ENCODE measurements around the gene NOC2L.

NOC2L gene

GRCh38 chr1:939511-940106 lies 19.4 kb downstream of the NOC2L start:
- Mint-ChIP-seq H3K4me1 (ENCODE audit: low read depth) (peaks cover 18% of the 10 kb centered on the region), H3K27ac (no peak overlapping the region), H3K9me3 (no peaks in the 10 kb centered on the region), H3K27me3 (peaks cover 56% of the 10 kb centered on the region), H3K36me3 (ENCODE audit: low read depth) (peaks cover 9% of the 10 kb centered on the region), H3K4me3 (no peak overlapping the region)
- no peak for DNase-seq

- Mint-ChIP-seq H3K4me1 (ENCODE audit: low read depth) (peaks cover 18% of the 10 kb centered on the region), H3K9me3 (no peaks in the 10 kb centered on the region), H3K36me3 (ENCODE audit: low read depth) (peaks cover 2% of the 10 kb centered on the region), H3K27ac (no peak overlapping the region), H3K27me3 (peaks cover 56% of the 10 kb centered on the region), H3K4me3 (no peak overlapping the region)
- no peak for DNase-seq
These were observed 20.2 kb downstream of the NOC2L start for GRCh38 chr1:938711-939489.

- Mint-ChIP-seq H3K36me3 (ENCODE audit: low read depth) (no peaks in the 10 kb centered on the region), H3K27me3 (peaks cover 56% of the 10 kb centered on the region), H3K27ac (no peak overlapping the region), H3K4me3 (no peak overlapping the region), H3K9me3 (no peaks in the 10 kb centered on the region), H3K4me1 (ENCODE audit: low read depth) (peaks cover 18% of the 10 kb centered on the region)
- no peak for DNase-seq
These were observed 20.9 kb downstream of the NOC2L start for GRCh38 chr1:938088-938683.

- H3K27me3 Mint-ChIP-seq, result peaks cover 55% of the 10 kb centered on the region
- no peak for DNase-seq
- H3K36me3 Mint-ChIP-seq (ENCODE audit: low read depth), result no peaks in the 10 kb centered on the region
- H3K4me1 Mint-ChIP-seq (ENCODE audit: low read depth), result peaks cover 18% of the 10 kb centered on the region
- no peaks in the 10 kb centered on the region for H3K9me3 Mint-ChIP-seq
- H3K4me3 Mint-ChIP-seq, result no peak overlapping the region
- no peak overlapping the region for H3K27ac Mint-ChIP-seq
These were observed 21.5 kb downstream of the NOC2L start for GRCh38 chr1:937521-937920.

- Mint-ChIP-seq H3K36me3 (ENCODE audit: low read depth) (no peaks in the 10 kb centered on the region), H3K4me3 (no peak overlapping the region), H3K9me3 (no peaks in the 10 kb centered on the region), H3K27ac (no peak overlapping the region), H3K27me3 (peaks cover 56% of the 10 kb centered on the region), H3K4me1 (ENCODE audit: low read depth) (peaks cover 18% of the 10 kb centered on the region)
- no peak for DNase-seq
These were observed 22.4 kb downstream of the NOC2L start for GRCh38 chr1:936348-937264.

GRCh38 chr1:935751-936231 lies 23.3 kb downstream of the NOC2L start:
- Mint-ChIP-seq H3K27me3 (peaks cover 56% of the 10 kb centered on the region), H3K4me3 (no peak overlapping the region), H3K4me1 (ENCODE audit: low read depth) (peaks cover 14% of the 10 kb centered on the region), H3K36me3 (ENCODE audit: low read depth) (no peaks in the 10 kb centered on the region), H3K27ac (no peak overlapping the region), H3K9me3 (no peaks in the 10 kb centered on the region)
- no peak for DNase-seq

- peaks cover 51% of the 10 kb centered on the region for H3K27me3 Mint-ChIP-seq
- peaks cover 9% of the 10 kb centered on the region for H3K4me1 Mint-ChIP-seq (ENCODE audit: low read depth)
- H3K36me3 Mint-ChIP-seq (ENCODE audit: low read depth), result no peaks in the 10 kb centered on the region
- H3K27ac Mint-ChIP-seq, result no peak overlapping the region
- no peaks in the 10 kb centered on the region for H3K9me3 Mint-ChIP-seq
- no peak overlapping the region for H3K4me3 Mint-ChIP-seq
- DNase-seq, result no peak
These were observed 23.9 kb downstream of the NOC2L start for GRCh38 chr1:934991-935750.

GRCh38 chr1:933603-933940 lies 25.5 kb downstream of the NOC2L start:
- peaks cover 48% of the 10 kb centered on the region for H3K27me3 Mint-ChIP-seq
- DNase-seq, result no peak
- H3K4me3 Mint-ChIP-seq, result no peak overlapping the region
- no peaks in the 10 kb centered on the region for H3K9me3 Mint-ChIP-seq
- peaks cover 9% of the 10 kb centered on the region for H3K4me1 Mint-ChIP-seq (ENCODE audit: low read depth)
- no peak overlapping the region for H3K27ac Mint-ChIP-seq
- no peaks in the 10 kb centered on the region for H3K36me3 Mint-ChIP-seq (ENCODE audit: low read depth)

GRCh38 chr1:932776-933602 lies 26.1 kb downstream of the NOC2L start:
- DNase-seq, result no peak
- no peak overlapping the region for H3K4me3 Mint-ChIP-seq
- no peaks in the 10 kb centered on the region for H3K36me3 Mint-ChIP-seq (ENCODE audit: low read depth)
- H3K27me3 Mint-ChIP-seq, result peaks cover 45% of the 10 kb centered on the region
- H3K27ac Mint-ChIP-seq, result no peak overlapping the region
- H3K4me1 Mint-ChIP-seq (ENCODE audit: low read depth), result peaks cover 9% of the 10 kb centered on the region
- H3K9me3 Mint-ChIP-seq, result no peaks in the 10 kb centered on the region

GRCh38 chr1:932173-932510 lies 26.9 kb downstream of the NOC2L start:
- H3K4me1 Mint-ChIP-seq (ENCODE audit: low read depth), result peaks cover 9% of the 10 kb centered on the region
- H3K27ac Mint-ChIP-seq, result no peak overlapping the region
- no peaks in the 10 kb centered on the region for H3K9me3 Mint-ChIP-seq
- no peak for DNase-seq
- peaks cover 48% of the 10 kb centered on the region for H3K27me3 Mint-ChIP-seq
- H3K36me3 Mint-ChIP-seq (ENCODE audit: low read depth), result no peaks in the 10 kb centered on the region
- H3K4me3 Mint-ChIP-seq, result no peak overlapping the region

- no peak overlapping the region for H3K4me3 Mint-ChIP-seq
These were observed 27.5 kb downstream of the NOC2L start for GRCh38 chr1:931380-932172.

GRCh38 chr1:930633-931138 lies 28.4 kb downstream of the NOC2L start:
- Mint-ChIP-seq H3K27ac (no peak overlapping the region), H3K4me1 (ENCODE audit: low read depth) (peaks cover 11% of the 10 kb centered on the region), H3K4me3 (no peak overlapping the region), H3K27me3 (peaks cover 55% of the 10 kb centered on the region), H3K9me3 (no peaks in the 10 kb centered on the region), H3K36me3 (ENCODE audit: low read depth) (no peaks in the 10 kb centered on the region)
- no peak for DNase-seq

More at GRCh38 chr1:931380-932172, 27.5 kb downstream of the NOC2L start:
- Mint-ChIP-seq H3K27ac (no peak overlapping the region), H3K4me1 (ENCODE audit: low read depth) (peaks cover 9% of the 10 kb centered on the region), H3K27me3 (peaks cover 48% of the 10 kb centered on the region), H3K36me3 (ENCODE audit: low read depth) (no peaks in the 10 kb centered on the region), H3K9me3 (no peaks in the 10 kb centered on the region)
- no peak for DNase-seq

Measured in activated T-cell treated with anti-CD3 and anti-CD28 coated beads, Interleukin-2, amount 50 U/mL, for 24 hours (primary cell).